ENCODE results near the gene ATP8A2. TPM values are rescaled to one million over a fixed set of nuclear protein-coding genes. Genes with fewer than 3 reads are reported as not detected.
"Not testable (repeated sequence)": the region's sequence is repeated elsewhere in the genome, so short reads cannot be mapped to it uniquely, and the experiment has no call there.

ATP8A2 gene
- total RNA-seq, 2 donors from 2014 or later, result 0.10 to 0.64 TPM

DNA sequence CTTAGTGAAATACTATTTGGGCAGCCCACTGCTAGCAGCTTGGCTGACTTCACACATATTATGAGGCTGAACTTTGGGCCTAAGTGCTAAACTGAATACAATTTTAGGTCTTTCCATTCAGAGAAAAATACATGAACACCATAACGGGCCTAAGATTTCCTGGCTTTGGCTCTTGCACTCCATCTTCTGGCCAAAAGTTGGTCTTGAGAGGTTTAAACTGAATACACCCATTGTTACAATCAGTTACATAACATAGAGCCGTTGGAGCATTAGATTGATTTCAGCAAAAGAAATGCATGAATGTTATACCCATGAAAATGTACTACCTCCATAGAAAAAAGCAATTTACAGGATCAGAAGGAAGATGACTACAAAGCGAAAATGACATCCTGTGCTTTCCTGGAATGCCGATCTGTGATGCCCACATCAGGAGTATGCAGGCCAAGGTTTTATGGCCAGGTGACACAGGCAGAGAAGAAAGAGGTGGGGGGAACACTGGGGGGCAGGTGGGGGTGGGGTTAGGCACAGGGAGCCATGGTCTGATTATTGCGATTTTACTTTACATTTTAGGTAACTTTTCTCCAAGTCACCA, 691.2 kb downstream of the ATP8A2 start:
- Histone ChIP-seq H3K36me3 (no peaks in the 10 kb centered on the region), H3K4me1 (no peaks in the 10 kb centered on the region), H3K9me3 (no peaks in the 10 kb centered on the region), H3K27me3 (no peaks in the 10 kb centered on the region), H3K9ac (ENCODE audit: low read depth in 2 of 2, low read length in 2 of 2) (no peak overlapping the region), H3K4me3 (no peak overlapping the region), H3K27ac (no peak overlapping the region)
- TF ChIP-seq, protein P1, sequence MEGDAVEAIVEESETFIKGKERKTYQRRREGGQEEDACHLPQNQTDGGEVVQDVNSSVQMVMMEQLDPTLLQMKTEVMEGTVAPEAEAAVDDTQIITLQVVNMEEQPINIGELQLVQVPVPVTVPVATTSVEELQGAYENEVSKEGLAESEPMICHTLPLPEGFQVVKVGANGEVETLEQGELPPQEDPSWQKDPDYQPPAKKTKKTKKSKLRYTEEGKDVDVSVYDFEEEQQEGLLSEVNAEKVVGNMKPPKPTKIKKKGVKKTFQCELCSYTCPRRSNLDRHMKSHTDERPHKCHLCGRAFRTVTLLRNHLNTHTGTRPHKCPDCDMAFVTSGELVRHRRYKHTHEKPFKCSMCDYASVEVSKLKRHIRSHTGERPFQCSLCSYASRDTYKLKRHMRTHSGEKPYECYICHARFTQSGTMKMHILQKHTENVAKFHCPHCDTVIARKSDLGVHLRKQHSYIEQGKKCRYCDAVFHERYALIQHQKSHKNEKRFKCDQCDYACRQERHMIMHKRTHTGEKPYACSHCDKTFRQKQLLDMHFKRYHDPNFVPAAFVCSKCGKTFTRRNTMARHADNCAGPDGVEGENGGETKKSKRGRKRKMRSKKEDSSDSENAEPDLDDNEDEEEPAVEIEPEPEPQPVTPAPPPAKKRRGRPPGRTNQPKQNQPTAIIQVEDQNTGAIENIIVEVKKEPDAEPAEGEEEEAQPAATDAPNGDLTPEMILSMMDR (IDR thresholded peaks at IDR 0.05), result peak; percentile 57
- intact Hi-C loops (cut with DNase I), result loop anchor here (2.0 kb wide), 1 partner anchor 488 kb away; no protein-coding TSS in a partner anchor
- DNase-seq, result peak; percentile 26

DNA sequence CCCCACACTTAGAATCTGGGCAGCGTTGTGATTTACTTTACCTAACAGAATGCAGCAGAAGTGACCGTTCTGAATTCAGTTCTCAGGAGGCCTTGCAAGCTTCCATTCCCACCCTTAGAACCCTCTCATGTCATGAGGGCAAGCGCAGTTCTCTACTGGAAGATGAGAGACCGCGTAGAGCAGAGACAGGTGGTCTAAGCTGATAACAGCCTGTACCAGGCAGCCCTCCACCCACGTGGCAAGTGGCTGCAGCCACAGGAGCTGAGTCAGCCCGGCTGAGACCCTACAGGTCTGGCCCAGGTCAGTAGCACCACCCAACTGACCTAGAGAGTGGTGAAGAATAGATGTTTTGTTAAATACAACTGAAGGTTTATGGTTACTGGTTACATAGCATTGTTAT, 694.7 kb downstream of the ATP8A2 start:
- intact Hi-C loops (cut with DNase I); H3K9ac ChIP-seq (ENCODE audit: low read depth in 2 of 2, low read length in 2 of 2); H3K27ac ChIP-seq; H3K36me3 ChIP-seq; H3K4me3 ChIP-seq; H3K9me3 ChIP-seq; H3K27me3 ChIP-seq; DNase-seq; H3K4me1 ChIP-seq: not testable (repeated sequence)

DNA sequence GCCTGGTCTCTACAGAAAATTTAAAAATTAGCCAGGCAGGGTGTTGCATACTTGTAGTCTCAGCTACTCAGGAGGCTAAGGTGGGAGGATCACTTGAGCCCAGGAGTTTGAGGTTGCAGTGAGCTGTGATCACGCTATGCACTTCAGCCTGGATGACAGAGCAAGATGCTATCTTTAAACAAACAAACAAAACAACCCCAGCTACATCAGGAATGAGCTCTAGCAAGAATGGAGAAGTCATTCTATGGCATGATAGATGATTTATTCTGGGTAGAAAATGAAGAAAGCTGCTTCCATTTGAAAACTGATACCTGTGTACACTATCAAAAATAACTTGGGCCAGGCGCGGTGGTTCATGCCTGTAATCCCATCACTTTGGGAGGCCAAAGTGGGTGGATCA, 695.8 kb downstream of the ATP8A2 start:
- no peak for DNase-seq
- no peaks in the 10 kb centered on the region for H3K27me3 ChIP-seq
- no peak overlapping the region for H3K27ac ChIP-seq
- no peak overlapping the region for H3K9ac ChIP-seq (ENCODE audit: low read depth in 2 of 2, low read length in 2 of 2)
- intact Hi-C loops (cut with DNase I), result no loop called here
- H3K9me3 ChIP-seq, result no peaks in the 10 kb centered on the region
- TF ChIP-seq, protein P1 (IDR thresholded peaks at IDR 0.05), result no peak
- no peaks in the 10 kb centered on the region for H3K36me3 ChIP-seq
- no peak overlapping the region for H3K4me3 ChIP-seq
- H3K4me1 ChIP-seq, result no peaks in the 10 kb centered on the region

DNA sequence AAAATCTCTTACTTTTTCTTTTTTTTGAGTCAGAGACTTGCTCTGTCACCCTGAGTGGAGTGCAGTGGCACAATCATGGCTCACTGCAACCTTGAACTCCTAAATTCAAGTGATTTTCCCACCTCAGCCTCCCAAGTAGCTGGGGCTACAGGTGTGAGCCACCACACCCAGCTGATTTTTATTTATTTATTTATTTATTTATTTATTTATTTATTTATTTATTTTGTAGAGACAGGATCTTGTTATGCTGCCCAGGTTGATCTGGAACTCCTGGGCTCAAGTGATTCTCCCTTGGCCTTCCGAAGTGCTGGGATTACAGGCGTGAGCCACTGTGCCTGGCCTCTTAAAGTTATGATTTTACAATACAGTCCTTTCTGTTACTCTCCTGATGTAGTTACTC, 696.6 kb downstream of the ATP8A2 start:
- H3K27ac ChIP-seq; H3K4me1 ChIP-seq; H3K9ac ChIP-seq (ENCODE audit: low read depth in 2 of 2, low read length in 2 of 2); H3K27me3 ChIP-seq; H3K4me3 ChIP-seq; H3K9me3 ChIP-seq; DNase-seq; intact Hi-C loops (cut with DNase I); H3K36me3 ChIP-seq: not testable (repeated sequence)

DNA sequence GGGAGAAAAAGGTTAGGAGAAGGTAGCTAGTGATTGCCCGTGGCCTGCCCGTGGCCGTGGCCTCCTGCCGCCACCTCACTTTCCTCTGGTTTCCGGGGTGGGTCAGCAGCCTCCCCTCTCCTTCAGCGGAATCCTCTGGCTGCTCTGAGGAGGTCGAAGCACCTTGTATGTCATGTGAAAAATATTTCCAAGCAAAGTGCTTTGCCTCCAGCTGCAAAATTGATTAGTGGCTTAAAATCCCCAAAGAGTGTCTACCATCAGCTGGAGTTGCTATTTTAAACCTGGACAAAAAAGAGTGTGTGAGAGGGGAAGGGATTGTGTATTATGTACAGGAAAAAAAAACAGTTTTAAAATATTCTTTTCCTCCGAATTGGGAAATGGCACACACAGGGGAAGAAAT, 697.9 kb downstream of the ATP8A2 start:
- not testable (repeated sequence) for H3K4me3 ChIP-seq; H3K27me3 ChIP-seq; H3K36me3 ChIP-seq; H3K9ac ChIP-seq (ENCODE audit: low read depth in 2 of 2, low read length in 2 of 2); H3K4me1 ChIP-seq; DNase-seq; H3K27ac ChIP-seq; H3K9me3 ChIP-seq
- intact Hi-C loops (cut with DNase I), result loop anchor here (2.0 kb wide), 1 partner anchor 495 kb away; no protein-coding TSS in a partner anchor

DNA sequence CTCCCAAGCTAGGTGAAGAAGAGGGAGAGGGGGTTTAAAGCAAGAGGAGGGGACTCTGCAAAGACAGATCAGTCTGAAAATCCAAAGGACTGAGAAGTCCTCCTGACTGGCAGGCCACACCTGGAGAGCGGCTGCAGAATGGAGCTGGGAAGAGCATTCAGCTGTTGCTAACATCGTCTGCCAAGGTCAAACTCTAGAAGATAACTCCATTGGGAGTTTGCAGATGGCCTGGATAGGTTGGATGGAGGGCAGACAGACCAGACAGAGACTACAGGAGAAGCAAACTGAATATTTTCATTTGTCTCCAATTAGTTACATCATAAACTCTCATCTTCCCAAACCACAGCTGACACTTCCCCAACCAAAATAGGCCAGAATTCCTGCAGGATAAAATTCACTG, 699.9 kb downstream of the ATP8A2 start:
- DNase-seq, result no peak
- H3K9me3 ChIP-seq, result no peaks in the 10 kb centered on the region
- H3K9ac ChIP-seq (ENCODE audit: low read depth in 2 of 2, low read length in 2 of 2), result no peak overlapping the region
- H3K4me3 ChIP-seq, result no peak overlapping the region
- no peaks in the 10 kb centered on the region for H3K27me3 ChIP-seq
- no peak overlapping the region for H3K27ac ChIP-seq
- TF ChIP-seq, protein P1 (IDR thresholded peaks at IDR 0.05), result no peak
- H3K4me1 ChIP-seq, result no peaks in the 10 kb centered on the region
- intact Hi-C loops (cut with DNase I), result loop anchor here (2.0 kb wide), 1 partner anchor 497 kb away; no protein-coding TSS in a partner anchor
- no peaks in the 10 kb centered on the region for H3K36me3 ChIP-seq

DNA sequence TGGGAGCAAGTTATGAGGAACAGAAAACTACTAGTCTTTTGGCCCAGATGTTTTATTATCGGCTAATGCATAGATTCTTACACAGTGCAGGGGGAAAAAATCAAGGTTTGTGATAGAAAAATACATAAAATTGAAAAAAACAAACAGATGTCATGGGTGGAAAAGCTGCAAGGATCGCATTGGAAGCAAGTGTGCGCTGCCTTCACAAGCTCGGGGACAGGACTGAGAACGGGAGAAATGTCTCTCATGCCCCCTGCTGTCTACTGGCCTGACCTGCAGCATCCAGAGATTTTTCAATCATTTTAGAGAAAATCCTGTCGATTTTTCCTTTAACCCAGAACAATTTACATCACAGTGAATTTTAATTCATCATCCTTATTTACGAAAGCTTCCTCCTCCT, 700.6 kb downstream of the ATP8A2 start:
- H3K4me1 ChIP-seq; H3K9me3 ChIP-seq; H3K27ac ChIP-seq; DNase-seq; H3K9ac ChIP-seq (ENCODE audit: low read depth in 2 of 2, low read length in 2 of 2); H3K27me3 ChIP-seq; H3K4me3 ChIP-seq; H3K36me3 ChIP-seq; intact Hi-C loops (cut with DNase I): not testable (repeated sequence)
